MCF 10A (cell line): ENCODE measurements around the gene TTC34. TPM values are rescaled to one million over a fixed set of nuclear protein-coding genes. Genes with fewer than 3 reads are reported as not detected.
"Not testable (repeated sequence)": the region's sequence is repeated elsewhere in the genome, so short reads cannot be mapped to it uniquely, and the experiment has no call there.

Source experiments
- BruUV-seq: library from RNA; stranded (reverse); fragments of 400-500 nt; replicated peaks from 2 replicates; lab custom pipeline; 2021; lab: Mats Ljungman, UMichigan
- CTCF ChIA-PET: fragments of 300-600 bp; sonication (Branson Sonifier 250); formaldehyde crosslinking; extraction: SDS; loops from one replicate; lab custom pipeline; 2021; ENCODE audit warnings: antibody characterized with exemption, inconsistent platforms; lab: Yijun Ruan, JAX
- POLR2A ChIA-PET: fragments of 300-600, 350-650 bp; sonication (Branson Sonifier 250); formaldehyde crosslinking; extraction: SDS; loops from one replicate; lab custom pipeline; 2020; ENCODE audit warnings: antibody characterized with exemption, inconsistent platforms; lab: Yijun Ruan, JAX
- DNase-seq: peaks from one replicate; pipeline ENCODE4 v3.0.0-alpha.2; 2018; ENCODE audit not compliant: unreplicated experiment
- H3K27ac Mint-ChIP-seq: one replicate; pipeline ENCODE4 v1.8.0; 2022; ENCODE audit warnings: mild to moderate bottlenecking, low read depth, mixed read lengths; ENCODE audit not compliant: unreplicated experiment
- H3K27me3 Mint-ChIP-seq: one replicate; pipeline ENCODE4 v1.8.0; 2022; ENCODE audit warnings: mixed read lengths; ENCODE audit not compliant: insufficient read depth, unreplicated experiment
- H3K36me3 Mint-ChIP-seq: one replicate; pipeline ENCODE4 v1.8.0; 2022; ENCODE audit warnings: mild to moderate bottlenecking, moderate library complexity, mixed read lengths; ENCODE audit not compliant: insufficient read depth, unreplicated experiment
- H3K4me1 Mint-ChIP-seq: one replicate; pipeline ENCODE4 v1.8.0; 2022; ENCODE audit warnings: mixed read lengths; ENCODE audit not compliant: insufficient read depth, unreplicated experiment
- H3K4me3 Mint-ChIP-seq: one replicate; pipeline ENCODE4 v1.8.0; 2022; ENCODE audit warnings: mild to moderate bottlenecking, moderate library complexity, mixed read lengths; ENCODE audit not compliant: unreplicated experiment
- H3K9me3 Mint-ChIP-seq: one replicate; pipeline ENCODE4 v1.8.0; 2022; ENCODE audit warnings: mixed read lengths; ENCODE audit not compliant: unreplicated experiment
- CTCF ChIP-seq: fragments of 200-600 bp; IDR thresholded peaks from one replicate; pipeline ENCODE4 v1.8.0; 2022; ENCODE audit warnings: antibody characterized with exemption, mild to moderate bottlenecking; ENCODE audit not compliant: unreplicated experiment
- intact Hi-C: fragments of 100-400 bp; cut with micrococcal nuclease; formaldehyde crosslinking; loops from 2 replicates; pipeline ENCODE4 v1.14.1; 2022
- total RNA-seq: library from RNA; stranded (reverse); gene quantifications from 2 replicates; pipeline ENCODE4 v1.2.3, GENCODE V29; 2022

TTC34 gene
- total RNA-seq, 1 experiment from 2014 or later, result 0.47 TPM

GRCh38 chr1:2799811-2800663 lies 1.5 kb downstream of the TTC34 start:
- no peak overlapping the region for H3K4me3 Mint-ChIP-seq
- ChIA-PET CTCF (no interaction called here), POLR2A (no interaction called here)
- TF ChIP-seq CTCF, result no peak
- no peaks in the 10 kb centered on the region for H3K36me3 Mint-ChIP-seq
- H3K27me3 Mint-ChIP-seq, result no peaks in the 10 kb centered on the region
- intact Hi-C loops, result no loop called here
- BruUV-seq, result no TSS peak
- no peak overlapping the region for H3K27ac Mint-ChIP-seq
- DNase-seq, result no peak
- peaks cover 8% of the 10 kb centered on the region for H3K9me3 Mint-ChIP-seq
- no peaks in the 10 kb centered on the region for H3K4me1 Mint-ChIP-seq

- H3K9me3 Mint-ChIP-seq, DNase-seq, H3K27me3 Mint-ChIP-seq, H3K27ac Mint-ChIP-seq, H3K36me3 Mint-ChIP-seq, H3K4me1 Mint-ChIP-seq, H3K4me3 Mint-ChIP-seq, CTCF ChIA-PET, intact Hi-C loops, BruUV-seq, POLR2A ChIA-PET: not testable (repeated sequence)
Observed at GRCh38 chr1:2798958-2799357, 2.5 kb downstream of the TTC34 start.

GRCh38 chr1:2797741-2798016 lies 3.8 kb downstream of the TTC34 start:
- no peak for DNase-seq
- intact Hi-C loops, result no loop called here
- Mint-ChIP-seq H3K27ac (no peak overlapping the region), H3K36me3 (no peaks in the 10 kb centered on the region), H3K9me3 (peaks cover 17% of the 10 kb centered on the region), H3K27me3 (no peaks in the 10 kb centered on the region), H3K4me3 (no peak overlapping the region), H3K4me1 (no peaks in the 10 kb centered on the region)
- TF ChIP-seq CTCF, result no peak
- ChIA-PET CTCF (interaction anchor here (0.7 kb wide), 1 partner anchor 205 kb away, joined by 3 read pairs; no protein-coding TSS in a partner anchor), POLR2A (no interaction called here)
- no TSS peak for BruUV-seq

GRCh38 chr1:2796890-2797740 lies 4.4 kb downstream of the TTC34 start:
- no peaks in the 10 kb centered on the region for H3K27me3 Mint-ChIP-seq
- no peaks in the 10 kb centered on the region for H3K36me3 Mint-ChIP-seq
- H3K4me3 Mint-ChIP-seq, result no peak overlapping the region
- H3K27ac Mint-ChIP-seq, result no peak overlapping the region
- TF ChIP-seq CTCF, result no peak
- no TSS peak for BruUV-seq
- intact Hi-C loops, result no loop called here
- H3K9me3 Mint-ChIP-seq, result peaks cover 17% of the 10 kb centered on the region
- H3K4me1 Mint-ChIP-seq, result no peaks in the 10 kb centered on the region
- ChIA-PET CTCF (no interaction called here), POLR2A (no interaction called here)
- no peak for DNase-seq
